Stimulated activated CD8-positive, alpha-beta memory T cell treated with anti-CD3 and anti-CD28 coated beads, Interleukin-12 subunit alpha, Interleukin-12 subunit beta, amount 100 ng/mL, for 24 hours (primary cell): ENCODE results near the gene LGALS16.
"Not testable (repeated sequence)": the region's sequence is repeated elsewhere in the genome, so short reads cannot be mapped to it uniquely, and the experiment has no call there.

ENCODE experiments used
- DNase-seq: peaks from one replicate; pipeline ENCODE4 v3.0.0-alpha.2; 2020; ENCODE audit errors: extremely low read depth

Gene LGALS16, protein sequence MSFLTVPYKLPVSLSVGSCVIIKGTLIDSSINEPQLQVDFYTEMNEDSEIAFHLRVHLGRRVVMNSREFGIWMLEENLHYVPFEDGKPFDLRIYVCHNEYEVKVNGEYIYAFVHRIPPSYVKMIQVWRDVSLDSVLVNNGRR

DNA sequence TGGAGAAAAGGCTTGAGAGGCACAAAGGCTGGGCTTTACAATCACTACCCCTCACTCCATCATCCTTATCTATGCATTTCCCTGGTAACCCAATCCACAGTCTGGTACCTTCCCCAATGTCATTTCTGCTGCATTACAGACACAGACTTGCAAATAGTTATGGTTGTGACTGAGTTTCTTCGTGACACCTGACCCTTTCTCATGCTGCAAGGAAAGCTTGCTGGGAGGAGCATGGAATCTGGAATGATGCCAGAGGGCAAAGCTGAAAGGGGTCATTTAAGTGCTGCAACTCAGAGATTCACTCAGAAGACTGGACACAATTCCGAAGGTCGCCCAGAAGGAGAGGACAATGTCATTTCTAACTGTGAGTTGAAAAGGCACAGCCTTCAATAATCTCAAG is at the start of gene LGALS16:
Gene LGALS16, plus strand, starts transcription at position 301 of the 400 bp plus-strand sequence. Its CDS starts 49 bp downstream, at position 350.
- DNase-seq = no peak

DNA sequence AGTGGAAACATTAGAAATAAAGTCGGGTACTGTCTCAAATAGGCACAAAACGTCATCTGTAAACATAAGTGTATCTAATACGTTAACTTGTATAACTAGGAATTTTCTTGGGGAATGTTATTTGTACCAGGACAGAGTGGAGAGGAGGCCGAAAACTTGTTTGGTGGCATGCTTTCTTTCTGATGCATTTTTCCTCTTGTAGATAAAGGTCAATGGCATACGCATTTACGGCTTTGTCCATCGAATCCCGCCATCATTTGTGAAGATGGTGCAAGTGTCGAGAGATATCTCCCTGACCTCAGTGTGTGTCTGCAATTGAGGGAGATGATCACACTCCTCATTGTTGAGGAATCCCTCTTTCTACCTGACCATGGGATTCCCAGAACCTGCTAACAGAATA is 48.7 kb upstream of the LGALS16 start:
- DNase-seq = no peak

DNA sequence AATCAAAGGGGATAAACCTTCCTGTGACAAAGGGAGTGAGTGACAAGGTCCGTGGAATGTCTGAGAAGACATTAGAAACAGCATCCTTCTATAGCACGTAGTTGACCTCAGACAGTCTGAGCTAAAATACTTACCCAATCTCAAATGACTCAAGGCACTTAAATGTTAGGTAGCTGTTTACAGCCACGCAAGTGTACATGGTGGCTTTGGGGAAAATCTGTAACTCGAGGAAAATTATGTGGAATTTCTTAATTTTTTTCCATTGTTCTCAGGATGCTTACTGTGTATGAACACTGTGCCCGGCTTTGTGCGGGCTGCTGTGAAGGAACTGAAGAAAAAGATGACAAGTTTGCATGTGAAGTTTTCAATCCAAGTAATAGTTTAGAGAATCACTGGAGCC is 48.2 kb upstream of the LGALS16 start:
- no peak for DNase-seq

DNA sequence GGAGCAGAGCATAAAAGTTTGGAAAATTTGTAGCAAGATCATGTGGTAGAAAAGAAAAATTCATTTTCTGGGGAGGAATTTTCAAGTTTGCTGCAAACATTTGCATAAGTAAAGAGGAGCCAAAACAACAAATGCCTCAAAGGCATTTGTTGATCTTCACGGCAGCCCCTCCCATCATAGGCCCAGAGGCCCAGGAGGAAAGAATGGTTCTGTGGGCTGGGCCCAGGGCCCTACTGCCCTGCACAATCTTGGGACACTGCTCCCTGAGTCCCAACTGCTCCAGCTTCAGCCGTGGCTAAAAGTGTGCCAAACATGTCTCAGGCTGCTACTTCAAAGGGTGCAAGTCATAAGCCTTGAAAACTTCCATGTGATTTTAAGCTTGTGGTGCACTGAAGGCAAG is 42.1 kb upstream of the LGALS16 start:
- DNase-seq = no peak

DNA sequence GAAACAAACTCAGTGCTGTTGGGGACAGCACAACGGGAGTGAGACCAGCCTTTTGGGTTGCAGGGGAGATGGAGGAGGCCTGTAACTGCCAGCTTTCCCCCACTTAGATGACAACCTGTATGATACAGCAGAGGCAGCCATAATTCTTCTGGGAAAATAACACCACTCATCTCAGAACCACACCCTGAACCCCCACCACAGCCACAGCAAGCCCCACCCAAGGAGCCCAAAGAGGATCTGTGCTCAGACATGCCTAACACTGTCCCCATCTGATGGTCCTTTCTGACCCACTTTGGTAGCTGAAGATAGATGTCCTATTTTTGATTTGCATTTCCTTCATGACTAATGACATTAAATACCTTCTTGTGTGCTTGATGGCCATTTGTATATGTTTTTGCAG is 38.0 kb upstream of the LGALS16 start:
- no peak for DNase-seq

DNA sequence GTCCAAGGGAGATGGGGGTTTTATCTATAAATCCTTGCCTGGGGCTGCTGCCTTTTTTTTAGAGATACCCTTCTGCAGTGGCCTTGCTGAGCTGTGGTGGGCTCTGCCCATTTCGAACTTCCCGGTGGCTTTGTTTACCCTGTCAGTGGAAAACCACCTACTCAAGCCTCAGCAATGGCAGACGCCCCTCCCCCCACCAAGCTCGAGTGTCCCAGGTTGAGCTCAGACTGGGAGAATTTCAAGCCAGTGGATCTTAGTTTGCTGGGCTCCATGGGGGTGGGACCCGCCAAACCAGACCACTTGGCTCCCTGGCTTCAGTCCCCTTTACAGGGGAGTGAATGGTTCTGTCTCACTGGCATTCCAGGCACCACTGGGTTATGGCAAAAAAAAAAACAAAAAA is 31.8 kb upstream of the LGALS16 start:
- DNase-seq = no peak

DNA sequence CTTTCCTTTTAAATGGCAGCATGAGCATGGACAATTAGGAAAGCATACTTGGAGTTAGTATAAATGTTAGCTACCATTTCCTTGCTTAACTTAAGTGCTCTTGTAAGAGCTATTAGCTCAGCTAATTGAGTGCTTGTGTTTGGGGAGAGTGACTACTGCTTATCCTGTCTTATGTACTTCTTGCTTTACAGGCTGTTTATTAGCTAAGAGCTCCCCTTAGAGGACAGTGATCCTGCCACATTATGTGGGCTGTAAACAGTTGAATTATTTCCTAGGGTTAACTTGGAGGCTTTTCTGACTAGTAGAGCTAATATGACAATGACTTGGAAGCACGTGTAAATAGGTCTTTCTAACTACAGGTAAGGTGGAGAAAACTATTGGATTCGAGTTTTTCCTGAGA is 28.1 kb upstream of the LGALS16 start:
- DNase-seq = not testable (repeated sequence)

DNA sequence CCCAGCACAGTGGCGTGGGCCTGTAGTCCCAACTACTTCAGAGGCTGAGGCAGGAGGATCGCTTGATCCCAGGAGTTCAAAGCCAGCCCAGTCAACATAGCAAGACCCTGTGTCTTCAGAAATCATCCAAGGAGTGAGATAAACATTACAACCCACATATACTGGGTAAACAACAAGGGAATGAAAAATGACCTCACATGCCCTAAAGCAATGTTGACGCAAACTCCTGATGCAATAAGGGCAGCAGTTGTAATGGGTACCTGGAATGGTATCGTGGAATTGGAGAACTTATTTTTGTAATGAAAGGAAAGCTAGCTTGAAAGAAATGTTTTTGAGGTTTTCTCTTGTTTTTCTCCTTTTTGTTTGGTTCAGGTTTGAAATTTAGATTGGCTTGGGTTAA is 24.5 kb upstream of the LGALS16 start:
- no peak for DNase-seq

DNA sequence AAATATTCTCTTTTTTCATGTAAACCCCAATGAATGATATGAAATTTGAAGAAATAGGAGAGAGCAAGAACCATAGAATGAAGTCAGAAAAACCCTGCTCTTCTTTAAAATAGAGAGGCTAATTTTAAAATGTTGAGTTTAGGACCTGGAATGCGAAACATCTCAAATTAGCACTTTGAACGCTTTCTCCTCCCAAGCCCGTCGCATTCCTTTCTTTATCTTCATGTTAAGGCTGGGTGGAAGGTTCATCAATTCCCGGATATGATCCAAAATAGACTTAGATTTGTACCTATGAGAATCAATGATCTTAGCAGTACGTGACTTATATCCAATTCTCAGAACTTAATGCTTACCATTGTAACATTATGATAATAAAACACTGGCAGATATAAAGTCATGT is 24.1 kb upstream of the LGALS16 start:
- DNase-seq = no peak

DNA sequence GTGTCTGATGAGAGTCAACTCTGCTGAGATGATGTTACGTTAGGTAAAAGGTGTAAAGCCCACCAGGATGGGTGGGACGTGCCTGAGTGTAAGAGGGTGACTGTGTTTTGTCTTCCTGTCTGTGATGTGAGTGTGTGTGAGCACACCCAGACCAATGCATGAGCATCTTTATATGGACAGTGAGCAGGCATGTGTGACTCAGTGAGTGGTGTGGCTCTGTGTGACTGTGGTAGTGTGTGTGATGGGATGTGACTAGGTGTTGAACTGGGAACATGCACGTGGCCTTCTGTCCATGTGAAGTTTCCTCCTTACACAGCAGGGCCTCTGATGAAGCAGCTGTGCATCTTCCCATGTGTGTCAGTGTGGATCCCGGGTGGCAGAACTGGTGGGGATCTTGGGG is 17.8 kb upstream of the LGALS16 start:
- DNase-seq = no peak

DNA sequence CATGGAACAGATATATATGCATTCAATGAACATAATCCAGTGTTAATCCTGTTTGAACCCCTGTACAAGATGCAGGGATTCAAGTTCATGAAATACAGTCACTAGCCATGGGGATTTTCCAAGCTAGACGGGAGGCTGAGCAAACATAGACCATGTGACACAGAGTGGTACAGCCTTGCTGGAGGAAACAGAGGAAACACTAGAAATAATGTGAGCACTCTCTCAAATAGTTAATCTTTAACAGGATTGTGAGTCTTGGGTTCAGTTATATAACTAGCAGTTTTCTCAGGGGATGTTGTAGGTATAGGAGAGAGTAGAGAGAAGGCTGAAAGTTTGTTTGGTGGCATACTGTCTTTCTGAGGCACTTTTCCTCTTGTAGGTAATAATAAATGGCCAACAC is 13.9 kb upstream of the LGALS16 start:
- no peak for DNase-seq

DNA sequence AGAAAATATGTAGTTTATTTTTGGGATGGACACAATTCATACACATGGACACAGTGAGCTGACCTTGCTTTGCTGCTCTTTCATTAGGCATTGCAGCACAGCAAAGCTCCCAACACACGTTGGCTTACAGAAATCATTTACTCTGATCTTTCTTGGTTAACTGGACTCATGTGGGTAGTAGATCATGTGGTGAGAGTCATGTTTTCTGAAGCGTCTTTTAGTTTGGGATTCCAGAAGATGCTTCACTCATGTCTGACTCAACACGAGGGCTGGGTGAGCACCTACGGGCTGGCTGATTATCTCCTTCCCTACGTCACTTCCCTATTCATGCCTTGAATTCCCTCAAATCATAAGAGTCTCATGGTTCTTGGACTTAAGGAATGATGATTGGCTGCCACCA is 12.1 kb upstream of the LGALS16 start:
- no peak for DNase-seq

DNA sequence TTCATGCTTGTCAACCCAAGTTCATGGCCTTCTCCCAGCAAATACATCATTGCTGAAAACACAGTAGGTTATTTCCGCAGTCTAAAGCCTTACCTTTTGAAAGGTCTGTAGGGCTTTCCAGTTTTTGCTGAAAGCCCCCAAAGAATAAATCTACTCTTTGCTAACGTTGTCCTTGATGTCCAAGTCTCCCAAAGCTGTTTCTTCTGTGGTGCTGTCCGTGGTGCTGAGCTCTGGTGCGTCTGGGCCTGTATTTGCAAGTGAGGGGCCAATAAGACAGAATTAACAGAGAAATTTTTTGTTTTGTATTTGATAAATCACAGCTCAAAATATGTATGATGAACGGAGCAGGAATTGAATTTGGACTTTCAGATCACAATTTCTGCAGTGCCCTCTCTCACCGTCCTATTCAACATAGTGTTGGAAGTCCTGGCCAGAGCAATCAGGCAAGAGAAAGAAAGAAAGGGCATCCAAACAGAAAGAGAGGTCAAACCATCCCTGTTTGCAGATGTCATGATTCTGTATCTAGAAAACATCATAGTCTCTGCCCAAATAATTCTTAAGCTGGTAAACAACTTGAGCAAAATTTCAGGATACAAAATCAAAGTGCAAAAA is 9.8 kb upstream of the LGALS16 start:
- no peak for DNase-seq

DNA sequence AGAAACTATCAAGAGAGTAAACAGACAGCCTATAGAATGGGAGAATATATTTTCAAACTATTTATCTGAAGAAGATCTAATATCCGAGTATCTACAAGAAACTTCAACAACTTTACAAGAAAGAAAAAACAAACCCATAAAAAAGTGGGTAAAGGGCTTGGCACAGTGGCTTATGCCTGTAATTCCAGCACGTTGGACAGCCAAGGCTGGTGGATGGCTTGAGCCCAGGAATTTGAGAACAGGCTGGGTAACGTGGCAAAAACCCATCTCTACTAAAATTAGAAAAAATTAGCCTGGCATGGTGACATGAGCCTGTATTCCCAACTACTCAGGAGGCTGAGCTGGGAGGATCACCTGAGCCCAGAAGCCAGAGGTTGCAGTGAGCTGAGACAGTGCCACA is 7.8 kb upstream of the LGALS16 start:
- no peak for DNase-seq

DNA sequence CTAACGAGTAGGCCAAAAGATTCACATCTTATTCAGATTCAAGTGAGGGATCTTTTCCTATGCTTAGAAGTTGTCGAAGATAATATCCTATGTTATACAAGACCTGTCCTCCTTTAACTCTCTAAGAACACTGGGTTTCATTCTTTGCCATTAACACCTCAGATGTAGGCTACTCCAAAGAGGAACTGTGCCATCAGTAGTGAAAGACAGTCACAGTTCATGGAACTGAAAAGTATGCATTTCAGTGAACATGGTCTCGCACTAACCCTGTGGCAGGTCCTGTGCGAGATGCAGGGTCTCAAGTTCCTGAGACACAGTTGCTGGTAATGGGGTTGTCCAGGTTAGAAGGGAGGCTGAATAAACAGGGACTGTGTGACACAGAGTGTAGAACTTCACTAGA is 4.1 kb downstream of the LGALS16 start:
- no peak for DNase-seq

DNA sequence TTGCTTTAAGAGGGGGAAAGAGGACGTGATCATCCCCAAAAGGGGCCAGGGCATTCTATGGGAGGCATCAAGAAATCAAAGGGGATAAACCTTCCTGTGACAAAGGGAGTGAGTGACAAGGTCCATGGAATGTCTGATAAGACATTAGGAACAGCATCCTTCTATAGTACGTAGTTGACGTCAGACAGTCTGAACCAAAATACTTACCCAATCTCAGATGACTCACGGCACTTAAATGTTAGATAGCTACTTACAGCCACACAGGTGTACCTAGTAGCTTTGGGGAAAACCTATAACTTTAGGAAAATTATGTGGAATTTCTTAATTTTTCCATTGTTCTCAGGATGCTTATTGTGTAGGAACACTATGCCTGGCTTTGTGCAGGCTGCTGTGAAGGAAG is 4.9 kb downstream of the LGALS16 start:
- DNase-seq = no peak

DNA sequence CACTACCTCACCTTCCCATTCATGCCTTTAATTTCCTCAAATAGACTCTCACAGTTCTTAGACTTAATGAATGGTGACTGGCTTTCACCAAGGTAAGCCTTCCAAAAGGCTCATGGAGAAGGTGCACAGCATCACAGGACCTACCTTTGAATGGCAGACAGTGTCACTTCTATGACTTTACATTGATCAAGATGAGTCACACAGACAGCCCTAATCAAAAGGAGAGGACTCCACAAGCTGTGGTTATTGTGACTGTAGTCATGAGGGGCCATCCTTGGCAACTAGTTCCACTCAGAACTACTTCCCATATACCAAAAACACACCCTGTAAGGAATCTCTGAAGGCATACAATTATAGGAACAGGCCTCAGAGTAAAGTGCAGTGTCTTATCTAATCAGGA is 5.9 kb downstream of the LGALS16 start:
- no peak for DNase-seq

DNA sequence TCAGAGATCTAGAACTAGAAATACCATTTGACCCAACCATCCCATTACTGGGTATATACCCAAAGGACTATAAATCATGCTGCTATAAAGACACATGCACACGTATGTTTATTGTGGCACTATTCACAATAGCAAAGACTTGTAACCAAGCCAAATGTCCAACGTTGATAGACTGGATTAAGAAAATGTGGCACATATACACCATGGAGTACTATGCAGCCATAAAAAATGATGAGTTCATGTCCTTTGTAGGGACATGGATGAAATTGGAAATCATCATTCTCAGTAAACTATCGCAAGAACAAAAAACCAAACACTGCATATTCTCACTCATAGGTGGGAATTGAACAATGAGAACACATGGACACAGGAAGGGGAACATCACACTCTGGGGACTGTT is 14.1 kb downstream of the LGALS16 start:
- not testable (repeated sequence) for DNase-seq

DNA sequence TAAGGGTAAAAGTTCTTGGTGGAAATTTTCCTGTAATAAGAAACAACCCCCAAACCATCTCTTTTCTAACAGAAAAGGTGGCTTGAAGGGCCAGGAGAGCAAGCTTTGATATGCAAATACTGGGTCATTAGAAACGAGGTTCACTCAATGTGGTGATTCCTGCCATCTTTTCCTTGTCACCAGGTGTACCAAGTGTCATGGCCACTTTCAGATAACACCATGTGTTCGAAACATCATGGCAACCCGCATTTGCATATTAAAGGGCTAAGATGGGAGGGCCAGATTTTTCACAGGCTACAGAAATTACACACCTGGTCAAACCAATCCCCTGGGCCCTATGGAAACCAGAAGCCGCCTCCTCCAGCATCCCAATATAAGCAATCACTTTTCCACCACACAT is 15.3 kb downstream of the LGALS16 start:
- no peak for DNase-seq

DNA sequence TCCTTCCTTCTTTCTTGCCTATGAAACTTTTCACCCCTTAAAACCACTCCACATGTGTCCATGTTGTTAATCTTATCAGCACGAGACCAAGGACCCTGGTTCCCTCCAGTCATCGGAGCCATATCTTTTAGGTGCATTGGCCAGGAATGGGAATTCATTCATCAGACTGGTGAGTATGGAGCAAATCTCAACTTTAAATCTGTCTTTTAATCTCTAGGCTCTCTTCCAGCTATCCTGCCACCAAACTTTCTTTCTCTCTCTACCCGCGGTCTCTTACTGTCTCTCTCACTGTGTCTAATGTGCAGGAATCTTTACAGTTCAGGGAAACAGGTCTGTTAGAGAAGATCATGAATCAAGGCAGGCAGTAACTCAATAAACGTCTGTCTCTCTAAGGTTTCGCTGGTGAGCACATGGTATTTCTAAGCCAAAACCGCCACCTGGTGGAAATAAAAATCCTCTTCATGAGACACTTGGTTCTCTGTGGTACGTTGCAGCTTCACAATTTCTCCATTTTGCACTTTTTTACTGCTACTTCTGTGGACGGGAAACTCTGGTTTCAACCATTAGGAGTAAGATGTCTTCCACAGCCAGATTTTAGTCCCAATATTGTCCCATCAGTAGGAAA is 16.1 kb downstream of the LGALS16 start:
- DNase-seq = no peak

DNA sequence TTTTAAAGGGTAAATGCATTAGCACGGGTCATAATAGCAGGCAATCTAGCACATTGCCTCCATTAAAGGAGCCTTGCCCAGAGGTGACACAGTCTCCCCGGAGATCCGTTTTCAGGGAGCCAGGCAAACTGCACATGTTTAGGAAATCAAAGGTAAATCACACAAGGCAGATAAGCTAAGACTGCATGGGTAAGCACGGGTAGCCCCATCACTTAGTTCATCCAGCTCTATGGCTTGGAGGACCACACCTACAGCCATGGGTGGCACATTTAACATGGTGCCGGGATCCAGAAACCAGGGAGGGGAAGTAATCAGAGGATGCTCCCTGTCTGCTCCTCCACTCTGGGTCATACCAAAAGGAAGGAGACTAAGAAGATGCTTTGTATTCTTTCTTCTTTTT is 16.8 kb downstream of the LGALS16 start:
- no peak for DNase-seq

DNA sequence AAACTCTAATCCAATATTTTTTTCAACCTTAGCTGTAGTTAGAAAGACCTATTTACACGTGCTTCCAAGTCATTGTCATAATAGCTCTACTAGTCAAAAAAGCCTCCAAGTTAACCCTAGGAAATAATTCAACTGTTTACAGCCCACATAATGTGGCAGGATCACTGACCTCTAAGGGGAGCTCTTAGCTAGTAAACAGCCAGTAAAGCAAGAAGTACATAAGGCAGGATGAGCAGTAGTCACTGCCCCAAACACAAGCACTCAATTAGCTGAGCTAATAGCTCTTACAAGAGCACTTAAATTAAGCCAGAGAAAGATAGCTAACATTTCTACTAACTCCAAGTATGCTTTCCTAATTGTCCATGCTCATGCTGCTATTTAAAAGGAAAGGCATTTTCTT is 18.1 kb downstream of the LGALS16 start:
- not testable (repeated sequence) for DNase-seq

DNA sequence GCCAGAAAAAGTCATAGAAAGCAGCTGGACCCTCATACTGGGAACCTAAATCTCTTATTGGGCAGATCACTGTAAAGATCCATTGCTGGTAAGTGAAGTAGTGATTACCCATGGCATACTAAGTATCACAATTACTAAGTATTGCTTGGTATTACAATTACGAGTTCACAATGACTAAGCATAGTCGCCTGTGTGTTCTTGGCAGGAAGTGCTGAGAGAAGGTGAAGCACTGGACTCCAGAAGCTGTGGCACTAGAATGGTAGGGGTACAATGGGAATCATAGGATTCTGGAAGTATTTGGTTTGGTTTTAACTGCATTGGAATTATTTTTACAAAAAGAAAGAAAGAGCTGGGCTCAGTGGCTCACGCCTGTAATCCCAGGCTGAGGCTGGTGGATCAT is 20.3 kb downstream of the LGALS16 start:
- no peak for DNase-seq
